Measurements from ENCODE around the gene ZBTB7B.

The ZBTB7B gene

GRCh38 chr1:155038602-155039307, 36.2 kb downstream of the ZBTB7B start:
- DNase-seq: no peak

- no peak for DNase-seq
Measured at GRCh38 chr1:155039308-155039669, 36.7 kb downstream of the ZBTB7B start.

GRCh38 chr1:155040358-155041093, 37.9 kb downstream of the ZBTB7B start:
- DNase-seq: no peak

- DNase-seq: no peak
Measured at GRCh38 chr1:155042789-155043188, 40.2 kb downstream of the ZBTB7B start.

GRCh38 chr1:155043301-155043702, 40.7 kb downstream of the ZBTB7B start:
- DNase-seq: no peak

- no peak for DNase-seq
Measured at GRCh38 chr1:155043793-155044192, 41.2 kb downstream of the ZBTB7B start.

- no peak for DNase-seq
Measured at GRCh38 chr1:155044365-155044764, 41.8 kb downstream of the ZBTB7B start.

- DNase-seq: peak; percentile 59
Measured at GRCh38 chr1:155044812-155045657, 42.4 kb downstream of the ZBTB7B start.

- DNase-seq: no peak
Measured at GRCh38 chr1:155048449-155049334, 46.1 kb downstream of the ZBTB7B start.

- DNase-seq: peak; percentile 69
Measured at GRCh38 chr1:155049651-155050559, 47.3 kb downstream of the ZBTB7B start.

- DNase-seq: peak; percentile 56
Measured at GRCh38 chr1:155050560-155051341, 48.1 kb downstream of the ZBTB7B start, which contains the start of gene ADAM15. ADAM15 (plus strand) TSS chr1:155051316; CDS start chr1:155051387, 71 bp downstream.

- no peak for DNase-seq
Measured at GRCh38 chr1:155051342-155051776, 48.8 kb downstream of the ZBTB7B start.

- no peak for DNase-seq
Measured at GRCh38 chr1:155051777-155052398, 49.3 kb downstream of the ZBTB7B start.

- no peak for DNase-seq
Measured at GRCh38 chr1:155052439-155053395, 50.1 kb downstream of the ZBTB7B start.

GRCh38 chr1:155053531-155054105, 51.0 kb downstream of the ZBTB7B start:
- no peak for DNase-seq

- DNase-seq: no peak
Measured at GRCh38 chr1:155057104-155057503, 54.5 kb downstream of the ZBTB7B start.

- DNase-seq: no peak
Measured at GRCh38 chr1:155057788-155058211, 55.2 kb downstream of the ZBTB7B start.

- no peak for DNase-seq
Measured at GRCh38 chr1:155060736-155061135, 58.1 kb downstream of the ZBTB7B start.

Data from fibroblast of skin of abdomen (primary cell).